Adrenal gland (tissue), 5 donors: ENCODE results near the gene CHURC1.
A peak's percentile ranks its signal among the peaks of the same experiment; 100 is the strongest.

Source experiments
- POLR2A ChIP-seq, 2 donors: fragments of 450-650 bp; IDR thresholded peaks; one replicate each; pipeline ENCODE4 v1.6.1; 2017; ENCODE audit warnings: antibody characterized with exemption in 2 of 2, mild to moderate bottlenecking in 2 of 2, moderate library complexity in 1 of 2
- TF ChIP-seq, protein P1 (sequence below), 6 experiments: fragments of 450-650 bp in 4 of 6; fragments of 200-600 bp in 2 of 6; sonication (generic) in 1 of 6; IDR thresholded peaks; 1 replicate in 5 of 6; 2 replicates in 1 of 6; pipeline versions ENCODE4 v1.5.1 to v1.8.0; 2016 to 2021; ENCODE audit warnings: antibody characterized with exemption in 6 of 6, mild to moderate bottlenecking in 2 of 6, moderate library complexity in 1 of 6
- donor health status: DM: no; HTN: no; CAD: no.

GRCh38 chr14:64983439-64984310 lies 69.4 kb downstream of the CHURC1 start:
- no peak for TF ChIP-seq POLR2A (IDR thresholded peaks at IDR 0.05)
- TF ChIP-seq, protein P1, sequence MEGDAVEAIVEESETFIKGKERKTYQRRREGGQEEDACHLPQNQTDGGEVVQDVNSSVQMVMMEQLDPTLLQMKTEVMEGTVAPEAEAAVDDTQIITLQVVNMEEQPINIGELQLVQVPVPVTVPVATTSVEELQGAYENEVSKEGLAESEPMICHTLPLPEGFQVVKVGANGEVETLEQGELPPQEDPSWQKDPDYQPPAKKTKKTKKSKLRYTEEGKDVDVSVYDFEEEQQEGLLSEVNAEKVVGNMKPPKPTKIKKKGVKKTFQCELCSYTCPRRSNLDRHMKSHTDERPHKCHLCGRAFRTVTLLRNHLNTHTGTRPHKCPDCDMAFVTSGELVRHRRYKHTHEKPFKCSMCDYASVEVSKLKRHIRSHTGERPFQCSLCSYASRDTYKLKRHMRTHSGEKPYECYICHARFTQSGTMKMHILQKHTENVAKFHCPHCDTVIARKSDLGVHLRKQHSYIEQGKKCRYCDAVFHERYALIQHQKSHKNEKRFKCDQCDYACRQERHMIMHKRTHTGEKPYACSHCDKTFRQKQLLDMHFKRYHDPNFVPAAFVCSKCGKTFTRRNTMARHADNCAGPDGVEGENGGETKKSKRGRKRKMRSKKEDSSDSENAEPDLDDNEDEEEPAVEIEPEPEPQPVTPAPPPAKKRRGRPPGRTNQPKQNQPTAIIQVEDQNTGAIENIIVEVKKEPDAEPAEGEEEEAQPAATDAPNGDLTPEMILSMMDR (IDR thresholded peaks at IDR 0.05) = peak; percentile 51 to 77 (median 72)
